ENCODE results near the gene MYO10. TPM values are rescaled to one million over a fixed set of nuclear protein-coding genes. Genes with fewer than 3 reads are reported as not detected.

Gene MYO10
- total and polyA plus RNA-seq, 2 experiments from 2014 or later = 119 to 276 TPM

- no peak for TF ChIP-seq ETS1 (IDR thresholded peaks at IDR 0.05)
- TF ChIP-seq EZH2 (IDR thresholded peaks at IDR 0.05; ENCODE audit: low read depth, unreplicated experiment) = no peak
- no peak for TF ChIP-seq ZNF114 (CRISPR knock-in tag; IDR thresholded peaks at IDR 0.05)
These were observed 51.5 kb downstream of the MYO10 start (continued) for GRCh38 chr5:16884595-16884994.

GRCh38 chr5:16883806-16884205 lies 52.3 kb downstream of the MYO10 start:
- no peaks in the 10 kb centered on the region for H3K9me2 ChIP-seq (ENCODE audit: insufficient read depth)
- TF ChIP-seq ZNF114 (CRISPR knock-in tag; IDR thresholded peaks at IDR 0.05) (no peak), EZH2phosphoT487 (IDR thresholded peaks at IDR 0.05; ENCODE audit: unreplicated experiment) (no peak)
- no peaks in the 10 kb centered on the region for H3K27me3 ChIP-seq (ENCODE audit: insufficient read depth)
- H3K27ac Mint-ChIP-seq = no peak overlapping the region
- H3K4me3 ChIP-seq = no peak overlapping the region
- ATAC-seq (no peak), DNase-seq (ENCODE audit: low spot score) (no peak)
- H3K27me3 Mint-ChIP-seq (ENCODE audit: insufficient read depth, low read depth, poor library complexity) = no peaks in the 10 kb centered on the region
- H3K4me1 Mint-ChIP-seq = peaks cover 50% of the 10 kb centered on the region
- H3K4me3 Mint-ChIP-seq = no peak overlapping the region
- peaks cover 97% of the 10 kb centered on the region for H3K79me2 ChIP-seq (replicated peaks; ENCODE audit: insufficient read depth)
- H3K4me1 ChIP-seq (ENCODE audit: insufficient read depth) = peaks cover 43% of the 10 kb centered on the region
- H2AFZ ChIP-seq = no peak overlapping the region
- no peaks in the 10 kb centered on the region for H3F3A ChIP-seq (replicated peaks; ENCODE audit: low read depth)
- no peak overlapping the region for H3K27ac ChIP-seq (ENCODE audit: low read depth)
- no peaks in the 10 kb centered on the region for H3K9me3 Mint-ChIP-seq
- 0 out of 2 replicates have a peak, but pooled peaks cover 8% of the 10 kb centered on the region for H4K20me1 ChIP-seq (replicated peaks; ENCODE audit: insufficient read depth)
- no peaks in the 10 kb centered on the region for H3K36me3 ChIP-seq (ENCODE audit: insufficient read depth)
- no peaks in the 10 kb centered on the region for H3K36me3 Mint-ChIP-seq (ENCODE audit: low read depth)
- H3K4me2 ChIP-seq = no peak overlapping the region

GRCh38 chr5:16883176-16883575 lies 52.9 kb downstream of the MYO10 start:
- Histone ChIP-seq H3K4me1 (ENCODE audit: insufficient read depth) (peaks cover 43% of the 10 kb centered on the region), H2AFZ (no peak overlapping the region), H3K9me2 (ENCODE audit: insufficient read depth) (no peaks in the 10 kb centered on the region), H3F3A (replicated peaks; ENCODE audit: low read depth) (no peaks in the 10 kb centered on the region), H3K4me2 (no peak overlapping the region), H3K27ac (ENCODE audit: low read depth) (no peak overlapping the region), H4K20me1 (replicated peaks; ENCODE audit: insufficient read depth) (peaks cover 13% of the 10 kb centered on the region; the same call in 1 of the 2 replicates), H3K27me3 (ENCODE audit: insufficient read depth) (no peaks in the 10 kb centered on the region), H3K36me3 (ENCODE audit: insufficient read depth) (no peaks in the 10 kb centered on the region), H3K4me3 (no peak overlapping the region), H3K79me2 (replicated peaks; ENCODE audit: insufficient read depth) (peaks cover 97% of the 10 kb centered on the region)
- Mint-ChIP-seq H3K4me1 (peaks cover 50% of the 10 kb centered on the region), H3K27ac (no peak overlapping the region), H3K4me3 (no peak overlapping the region), H3K27me3 (ENCODE audit: insufficient read depth, low read depth, poor library complexity) (no peaks in the 10 kb centered on the region), H3K9me3 (no peaks in the 10 kb centered on the region), H3K36me3 (ENCODE audit: low read depth) (no peaks in the 10 kb centered on the region)
- ATAC-seq = no peak
- no peak for DNase-seq (ENCODE audit: low spot score)
- TF ChIP-seq CREB1 (CRISPR knock-in tag; IDR thresholded peaks at IDR 0.05; ENCODE audit: low read depth) (no peak), ZNF462 (CRISPR knock-in tag; IDR thresholded peaks at IDR 0.05) (no peak), EZH2 (IDR thresholded peaks at IDR 0.05; ENCODE audit: low read depth, unreplicated experiment) (no peak), CTCF (conservative IDR thresholded peaks at IDR 0.05; ENCODE audit: low read depth in 2 of 2) (no peak), NANOG (IDR thresholded peaks at IDR 0.05; ENCODE audit: borderline replicate concordance) (no peak), STAT1 (IDR thresholded peaks at IDR 0.05; ENCODE audit: unreplicated experiment) (no peak), JUNB (IDR thresholded peaks at IDR 0.05; ENCODE audit: unreplicated experiment) (no peak), ZNF114 (CRISPR knock-in tag; IDR thresholded peaks at IDR 0.05) (no peak)

Data from GM23338 (cell line).